Hematopoietic multipotent progenitor cell treated with erythropoietin and hydrocortisone succinate and interleukin-3 and kit ligand, for 4 days (in vitro differentiated cells): ENCODE data around the gene GABBR2.
"Not testable (repeated sequence)": the region's sequence is repeated elsewhere in the genome, so short reads cannot be mapped to it uniquely, and the experiment has no call there.

ENCODE experiments used
- DNase-seq: peaks from one replicate; pipeline ENCODE4 v3.0.0-alpha.2; 2015

Gene GABBR2

DNA sequence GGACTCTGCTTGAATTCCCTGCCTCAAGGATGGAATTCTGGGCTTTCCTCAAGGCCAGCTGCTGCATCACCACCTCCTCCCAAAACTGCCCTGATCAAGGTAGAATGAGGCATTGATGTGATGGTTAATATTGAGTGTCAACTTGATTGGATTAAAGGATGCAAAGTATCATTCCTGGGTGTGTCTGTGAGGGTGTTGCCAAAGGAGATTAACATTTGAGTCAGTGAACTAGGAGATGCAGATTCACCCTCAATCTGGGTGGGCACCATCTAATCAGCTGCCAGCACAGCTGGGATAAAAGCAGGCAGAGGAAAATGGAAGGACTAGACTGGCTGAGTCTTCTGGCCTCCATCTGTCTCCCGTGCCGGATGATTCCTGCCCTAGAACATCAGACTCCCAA lies 23.9 kb downstream of the GABBR2 start:
- not testable (repeated sequence) for DNase-seq

- DNase-seq = peak; percentile 49
Measured at GRCh38 chr9:98678244-98678842, 30.4 kb downstream of the GABBR2 start.

DNA sequence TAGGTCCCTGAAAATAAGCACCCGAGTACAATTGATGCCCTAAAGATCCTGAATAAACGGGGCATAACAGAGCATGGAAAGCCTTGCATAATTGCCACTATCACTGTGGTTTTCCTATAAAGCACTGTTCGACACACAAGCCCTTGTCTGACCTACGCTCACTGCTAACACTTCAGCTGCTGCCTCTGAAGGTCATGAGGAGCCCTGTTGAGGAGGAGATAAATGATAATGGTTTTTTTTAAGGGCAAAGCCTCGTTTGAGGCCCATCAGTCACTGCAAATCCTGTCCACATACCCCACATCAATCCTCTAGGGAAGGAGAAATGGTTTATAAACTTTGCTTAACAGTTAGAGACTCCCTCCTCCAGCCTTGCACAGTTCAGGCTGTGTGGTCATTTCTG lies 35.1 kb downstream of the GABBR2 start:
- no peak for DNase-seq

DNA sequence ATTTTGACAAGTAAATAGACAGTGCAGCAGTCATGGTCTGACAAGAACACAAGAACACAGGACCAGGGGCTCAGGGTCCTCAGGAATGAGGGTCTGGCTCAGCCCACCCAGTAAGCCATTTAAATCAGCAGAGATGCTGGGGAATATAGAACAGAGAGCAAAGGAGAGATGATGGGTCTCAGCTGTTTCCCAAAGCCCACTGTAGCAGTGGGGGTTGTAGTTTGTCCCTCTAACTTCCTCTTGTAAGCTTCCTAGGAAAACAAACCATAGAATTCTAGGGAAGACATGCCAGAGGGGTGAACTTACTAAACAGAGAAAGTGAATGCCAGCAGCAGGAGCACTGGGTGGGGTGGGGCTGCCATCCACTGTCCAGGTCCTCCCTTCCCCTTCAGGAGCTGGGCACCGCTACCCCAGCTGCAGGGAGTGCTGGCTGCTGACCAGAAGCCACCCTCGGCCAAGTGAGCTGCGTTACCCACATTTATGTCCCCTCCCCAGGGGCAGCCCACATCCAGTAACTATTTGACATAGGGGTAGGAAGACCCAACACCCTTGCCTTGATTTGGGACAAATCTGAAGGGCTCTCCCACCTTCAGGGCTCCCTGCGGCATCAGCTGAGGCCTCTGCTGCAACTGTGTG lies 41.6 kb downstream of the GABBR2 start:
- DNase-seq = no peak

- DNase-seq = no peak
Measured at GRCh38 chr9:98665501-98665900, 43.2 kb downstream of the GABBR2 start.

GRCh38 chr9:98660541-98660940 lies 48.2 kb downstream of the GABBR2 start:
- peak; percentile 7 for DNase-seq

- DNase-seq = no peak
Measured at GRCh38 chr9:98658951-98659351, 49.8 kb downstream of the GABBR2 start.

DNA sequence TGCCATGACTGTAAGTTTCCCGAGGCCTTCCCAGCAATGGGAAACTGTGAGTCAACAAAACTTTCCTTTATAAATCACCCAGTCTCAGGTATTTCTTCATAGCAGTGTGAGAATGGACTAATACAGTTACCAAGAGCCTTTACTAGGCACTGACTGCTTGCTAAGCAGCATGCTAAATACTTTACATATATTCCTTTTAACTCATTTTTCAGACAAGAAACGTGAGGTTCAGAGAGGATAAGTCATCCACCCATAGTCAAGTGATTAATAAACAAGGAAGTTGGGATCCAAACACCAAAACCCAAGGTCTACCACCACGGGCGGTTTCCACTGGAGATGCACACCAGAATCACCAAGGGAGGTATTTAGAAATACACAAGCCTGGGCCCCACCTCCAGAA lies 50.8 kb downstream of the GABBR2 start:
- DNase-seq = no peak

- no peak for DNase-seq
Measured at GRCh38 chr9:98656511-98656910, 52.2 kb downstream of the GABBR2 start.

GRCh38 chr9:98655428-98655827 lies 53.3 kb downstream of the GABBR2 start:
- not testable (repeated sequence) for DNase-seq

DNA sequence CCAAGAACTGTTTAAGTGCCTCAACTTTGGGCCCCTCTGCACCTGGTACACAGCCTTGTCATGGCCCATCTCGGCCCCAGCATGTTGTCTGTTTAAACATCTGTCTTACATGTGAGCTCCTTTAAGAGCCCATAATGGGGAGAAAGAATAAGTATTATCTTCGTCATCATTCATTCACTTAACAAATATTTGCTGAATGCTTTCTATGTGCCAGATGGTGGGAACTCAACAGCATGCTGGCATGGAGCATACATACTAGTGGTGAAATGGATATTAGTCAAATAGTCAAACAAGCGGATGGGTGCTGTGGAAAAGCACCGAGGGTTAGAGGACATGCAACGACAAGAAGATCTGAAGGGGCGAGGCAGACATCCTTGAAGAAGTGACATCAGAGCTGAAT lies 54.5 kb downstream of the GABBR2 start:
- DNase-seq = no peak

DNA sequence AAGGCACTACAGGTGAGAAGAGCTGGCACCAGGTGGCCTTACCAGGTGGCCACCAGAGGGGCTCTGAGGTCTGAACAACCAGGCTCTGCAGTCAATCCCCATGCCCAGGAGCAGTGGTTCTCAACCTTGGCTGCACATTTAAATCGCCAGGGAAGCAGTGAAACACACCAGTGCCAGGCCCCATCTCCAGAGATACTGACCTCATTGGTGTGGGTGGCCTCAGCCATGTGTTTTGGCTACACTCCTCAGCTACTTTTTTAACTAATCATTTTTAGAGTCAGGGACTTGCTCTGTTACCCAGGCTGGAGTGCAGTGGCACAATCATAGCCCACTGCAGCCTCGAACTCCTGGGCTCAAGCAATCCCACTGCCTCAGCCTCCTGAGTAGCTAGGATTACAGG lies 56.0 kb downstream of the GABBR2 start:
- DNase-seq = no peak

DNA sequence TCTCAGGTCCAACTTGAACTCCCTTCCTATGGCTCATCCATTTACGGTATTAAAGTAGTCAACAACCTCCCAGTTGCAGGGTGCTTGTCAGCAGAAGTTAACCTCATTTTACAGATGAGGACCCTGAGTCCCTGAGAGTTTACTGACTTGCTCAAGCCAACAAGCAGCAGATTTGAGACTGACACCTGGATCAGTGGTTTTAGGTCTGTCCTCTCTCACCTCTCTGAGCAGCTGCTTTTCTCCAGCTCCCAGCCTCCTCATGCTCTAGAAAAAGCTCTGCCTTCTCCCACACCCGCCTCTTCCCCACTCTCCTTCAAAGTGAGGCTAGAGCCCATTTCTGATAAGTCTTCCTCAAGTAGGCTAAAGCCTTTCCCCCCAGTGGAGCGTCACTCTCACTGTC lies 56.4 kb downstream of the GABBR2 start:
- DNase-seq = no peak

GRCh38 chr9:98647236-98647635 lies 61.5 kb downstream of the GABBR2 start:
- DNase-seq = no peak

- no peak for DNase-seq
Measured at GRCh38 chr9:98644011-98644410, 64.7 kb downstream of the GABBR2 start.

- no peak for DNase-seq
Measured at GRCh38 chr9:98642661-98643312, 65.9 kb downstream of the GABBR2 start.

DNA sequence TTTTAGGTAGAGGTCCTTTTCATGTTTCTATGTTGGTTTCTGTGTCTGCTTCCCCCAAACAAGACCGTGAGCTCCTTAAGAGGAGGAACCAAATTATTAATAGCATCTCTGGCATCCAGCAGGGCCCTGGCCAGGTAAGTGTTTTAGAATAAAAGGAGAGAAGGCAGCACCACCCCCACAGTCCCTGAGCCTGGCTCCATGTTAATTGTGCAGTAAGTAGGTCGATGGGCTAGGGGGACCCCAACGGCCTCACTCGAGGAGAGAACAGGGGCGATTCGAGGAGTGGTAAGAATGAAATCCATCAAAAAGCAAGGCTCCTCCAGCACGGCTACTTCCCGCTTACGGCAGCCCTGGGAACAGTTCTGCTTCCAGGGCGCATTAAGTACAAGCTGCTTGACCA lies 67.0 kb downstream of the GABBR2 start:
- no peak for DNase-seq

DNA sequence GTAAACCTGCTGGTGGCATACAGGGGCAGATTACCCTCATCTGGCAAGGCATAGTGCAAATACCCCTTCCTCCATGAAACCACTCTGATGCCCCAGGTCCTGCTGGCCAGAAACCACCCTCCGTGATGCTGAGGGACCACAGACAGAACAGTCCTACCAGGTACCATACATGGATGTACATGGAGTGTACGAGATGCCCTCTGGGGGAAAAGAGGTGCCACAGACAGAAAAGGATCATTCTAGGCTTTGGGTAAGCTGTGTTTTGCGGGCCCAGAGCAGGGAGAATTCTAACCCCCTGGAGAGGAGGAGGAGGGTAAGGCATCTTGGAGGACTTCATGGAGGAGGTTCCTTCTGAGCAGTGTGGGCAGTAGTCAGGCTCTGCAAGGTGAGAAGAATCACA lies 68.3 kb downstream of the GABBR2 start:
- DNase-seq = no peak

DNA sequence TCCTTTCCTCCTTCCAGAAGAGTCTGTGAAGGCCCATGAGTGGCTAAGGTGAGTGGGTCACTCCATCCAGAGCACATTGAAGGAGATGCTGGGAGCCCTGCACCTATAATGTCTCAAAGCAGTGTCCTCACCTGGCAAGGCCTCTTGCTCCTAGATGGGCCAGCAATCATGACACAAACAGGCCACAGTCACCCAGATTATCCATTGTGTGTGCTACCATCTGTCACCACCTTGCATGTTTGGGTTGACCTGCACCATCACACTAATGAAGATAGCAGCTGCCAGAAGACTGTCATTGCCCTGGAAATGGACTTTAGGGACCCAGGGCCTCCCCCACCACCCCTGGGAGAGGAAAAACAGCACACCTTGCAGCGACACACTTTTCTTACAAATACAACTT lies 69.6 kb downstream of the GABBR2 start:
- no peak for DNase-seq

DNA sequence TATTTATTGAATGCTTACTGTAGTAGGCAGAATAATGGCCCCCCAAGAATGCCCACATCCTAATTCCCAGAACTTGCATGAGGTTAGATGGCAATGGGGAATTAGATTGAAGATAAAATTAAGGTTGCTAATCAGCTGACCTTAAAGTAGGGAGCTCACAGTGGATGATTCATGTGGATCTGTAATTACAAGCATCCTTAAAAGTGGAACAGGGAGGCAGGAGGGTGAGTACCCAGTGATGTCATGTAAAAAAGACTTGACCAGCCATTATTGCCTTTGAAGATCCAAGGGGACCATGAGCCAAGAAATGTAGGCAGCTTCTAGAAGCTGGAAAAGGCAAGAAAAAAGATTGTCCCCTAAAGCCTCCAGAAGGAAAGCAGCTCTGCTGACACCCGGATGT lies 71.4 kb downstream of the GABBR2 start:
- DNase-seq = no peak

DNA sequence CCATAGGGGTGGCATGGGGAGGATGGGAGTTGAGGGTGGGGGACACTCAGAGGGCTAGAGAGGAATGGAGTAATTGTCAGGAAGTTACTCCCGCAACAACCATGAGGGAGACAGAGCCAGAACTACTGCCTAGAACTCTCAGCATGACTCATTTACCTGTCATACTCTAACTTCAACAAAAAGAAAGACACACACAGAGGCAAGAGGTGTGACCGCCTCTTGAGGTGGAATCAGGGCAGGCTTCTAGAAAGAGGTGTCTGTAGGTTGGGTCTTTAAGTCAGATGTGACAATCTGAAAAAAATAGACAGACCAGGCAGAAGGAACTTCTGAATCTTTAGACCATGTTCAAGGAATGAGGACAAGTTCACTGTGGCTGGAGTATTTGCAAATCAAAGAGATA lies 73.4 kb downstream of the GABBR2 start:
- DNase-seq = no peak

- no peak for DNase-seq
Measured at GRCh38 chr9:98634685-98635336, 73.9 kb downstream of the GABBR2 start.

DNA sequence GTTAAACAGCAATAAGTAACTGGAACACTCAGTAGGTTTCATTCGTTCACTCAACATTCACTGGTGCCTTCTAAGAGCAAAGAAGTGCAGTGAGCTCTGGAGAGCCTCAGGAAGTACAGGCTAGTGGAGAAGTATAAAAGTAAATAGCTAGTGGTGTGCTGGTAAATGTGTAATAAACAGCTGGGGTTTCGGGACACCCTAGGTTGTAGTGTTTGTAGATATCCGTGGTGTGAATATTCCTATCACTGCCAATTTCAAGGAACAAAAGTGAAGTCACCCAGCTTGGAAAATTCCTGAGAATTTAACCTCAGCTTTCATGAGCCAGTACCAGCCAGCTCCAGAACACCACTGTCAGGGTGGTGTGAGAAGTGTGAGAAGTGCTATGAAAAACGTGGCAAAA lies 75.9 kb downstream of the GABBR2 start:
- no peak for DNase-seq

GRCh38 chr9:98627296-98627695 lies 81.4 kb downstream of the GABBR2 start:
- no peak for DNase-seq
